Loucy (cell line): ENCODE measurements around the gene KRTAP10-12.
"Not testable (repeated sequence)": the region's sequence is repeated elsewhere in the genome, so short reads cannot be mapped to it uniquely, and the experiment has no call there.

Experiments used
- H2AFZ ChIP-seq: fragments of 200-600 bp; sonication (generic); 2 replicates; pipeline ENCODE4 v1.6.0; 2016; ENCODE audit warnings: antibody characterized with exemption, mild to moderate bottlenecking, low read length, moderate library complexity
- H3F3A ChIP-seq: fragments of 200-600 bp; 2 replicates; pipeline ENCODE4 v1.6.0; 2016; ENCODE audit warnings: antibody characterized with exemption, low read depth, mild to moderate bottlenecking
- H3K27me3 ChIP-seq: fragments of 200-600 bp; sonication (generic); 2 replicates; pipeline ENCODE4 v1.6.1; 2014; ENCODE audit warnings: low read length, mild to moderate bottlenecking; ENCODE audit not compliant: insufficient read depth, poor library complexity, severe bottlenecking
- H3K36me3 ChIP-seq: fragments of 200-600 bp; sonication (generic); 2 replicates; pipeline ENCODE4 v1.6.1; 2016; ENCODE audit warnings: low read length; ENCODE audit not compliant: insufficient read depth
- H3K4me1 ChIP-seq: fragments of 200-600 bp; sonication (generic); 2 replicates; pipeline ENCODE4 v1.5.1; 2014; ENCODE audit warnings: low read length, mild to moderate bottlenecking; ENCODE audit not compliant: insufficient read depth, poor library complexity, severe bottlenecking
- H3K4me2 ChIP-seq: fragments of 200-600 bp; sonication (generic); 2 replicates; pipeline ENCODE4 v1.6.0; 2014; ENCODE audit warnings: antibody characterized with exemption, low read length, low read depth, mild to moderate bottlenecking; ENCODE audit not compliant: poor library complexity, severe bottlenecking
- H3K4me3 ChIP-seq: fragments of 200-600 bp; sonication (generic); 2 replicates; pipeline ENCODE4 v1.5.1; 2014; ENCODE audit warnings: low read length, mild to moderate bottlenecking, mixed read lengths; ENCODE audit not compliant: poor library complexity, severe bottlenecking
- H3K79me2 ChIP-seq: fragments of 200-600 bp; sonication (generic); 2 replicates; pipeline ENCODE4 v1.6.1; 2014; ENCODE audit warnings: low read length; ENCODE audit not compliant: insufficient read depth
- H3K9ac ChIP-seq: fragments of 200-600 bp; sonication (generic); 2 replicates; pipeline ENCODE4 v1.6.0; 2014; ENCODE audit warnings: mild to moderate bottlenecking, low read depth, low read length, moderate library complexity; ENCODE audit not compliant: poor library complexity, severe bottlenecking
- H3K9me2 ChIP-seq: fragments of 200-600 bp; sonication (generic); replicated peaks from 2 replicates; pipeline ENCODE4 v1.6.1; 2016; ENCODE audit warnings: low read depth, low read length, mixed read lengths
- H3K9me3 ChIP-seq: fragments of 200-600 bp; sonication (generic); 2 replicates; pipeline ENCODE4 v1.6.1; 2014; ENCODE audit warnings: mild to moderate bottlenecking, antibody characterized with exemption, low read length, low read depth; ENCODE audit not compliant: insufficient read depth
- H4K20me1 ChIP-seq: fragments of 200-600 bp; sonication (generic); 2 replicates; pipeline ENCODE4 v1.6.0; 2014; ENCODE audit warnings: antibody characterized with exemption, low read length, mild to moderate bottlenecking; ENCODE audit not compliant: insufficient read depth, poor library complexity, severe bottlenecking
- EZH2phosphoT487 ChIP-seq: fragments of 200-600 bp; IDR thresholded peaks from 2 replicates; pipeline ENCODE4 v1.6.1; 2018; ENCODE audit warnings: antibody characterized with exemption, mild to moderate bottlenecking, moderate library complexity, borderline replicate concordance
- TF ChIP-seq, protein P1 (sequence below): fragments of 200-600 bp; sonication (generic); conservative IDR thresholded peaks from 2 replicates; pipeline ENCODE4 v1.5.1; 2014; ENCODE audit warnings: mild to moderate bottlenecking, antibody characterized with exemption, low read length

The KRTAP10-12 gene

DNA sequence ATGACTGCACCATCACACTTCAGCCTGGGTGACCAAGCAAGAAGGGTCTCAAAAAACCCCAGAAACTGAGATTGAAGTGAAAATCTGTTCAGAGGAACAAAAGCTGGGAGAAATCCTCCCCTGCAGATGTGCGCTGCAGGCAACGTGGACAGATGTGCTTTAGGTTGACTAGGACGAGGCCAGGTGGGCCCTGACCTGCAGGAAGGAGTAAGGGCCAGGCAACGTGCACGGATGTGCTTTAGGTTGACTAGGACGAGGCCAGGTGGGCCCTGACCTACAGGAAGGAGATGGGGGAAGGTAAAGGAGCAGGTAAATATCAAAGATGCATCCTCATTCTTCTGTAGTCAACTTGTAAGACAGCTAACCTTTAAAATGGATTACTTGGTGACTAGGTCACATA is 12.5 kb upstream of the KRTAP10-12 start:
- no peaks in the 10 kb centered on the region for H3K36me3 ChIP-seq
- H3K27me3 ChIP-seq, result no peaks in the 10 kb centered on the region
- H3K4me1 ChIP-seq, result no peaks in the 10 kb centered on the region
- H3K9me2 ChIP-seq, result no peaks in the 10 kb centered on the region
- H2AFZ ChIP-seq, result no peak overlapping the region
- no peaks in the 10 kb centered on the region for H3F3A ChIP-seq
- no peak overlapping the region for H3K9ac ChIP-seq
- no peaks in the 10 kb centered on the region for H3K79me2 ChIP-seq
- H3K4me3 ChIP-seq, result no peak overlapping the region
- no peak overlapping the region for H3K4me2 ChIP-seq
- no peaks in the 10 kb centered on the region for H3K9me3 ChIP-seq
- no peak for TF ChIP-seq EZH2phosphoT487
- TF ChIP-seq, protein P1, sequence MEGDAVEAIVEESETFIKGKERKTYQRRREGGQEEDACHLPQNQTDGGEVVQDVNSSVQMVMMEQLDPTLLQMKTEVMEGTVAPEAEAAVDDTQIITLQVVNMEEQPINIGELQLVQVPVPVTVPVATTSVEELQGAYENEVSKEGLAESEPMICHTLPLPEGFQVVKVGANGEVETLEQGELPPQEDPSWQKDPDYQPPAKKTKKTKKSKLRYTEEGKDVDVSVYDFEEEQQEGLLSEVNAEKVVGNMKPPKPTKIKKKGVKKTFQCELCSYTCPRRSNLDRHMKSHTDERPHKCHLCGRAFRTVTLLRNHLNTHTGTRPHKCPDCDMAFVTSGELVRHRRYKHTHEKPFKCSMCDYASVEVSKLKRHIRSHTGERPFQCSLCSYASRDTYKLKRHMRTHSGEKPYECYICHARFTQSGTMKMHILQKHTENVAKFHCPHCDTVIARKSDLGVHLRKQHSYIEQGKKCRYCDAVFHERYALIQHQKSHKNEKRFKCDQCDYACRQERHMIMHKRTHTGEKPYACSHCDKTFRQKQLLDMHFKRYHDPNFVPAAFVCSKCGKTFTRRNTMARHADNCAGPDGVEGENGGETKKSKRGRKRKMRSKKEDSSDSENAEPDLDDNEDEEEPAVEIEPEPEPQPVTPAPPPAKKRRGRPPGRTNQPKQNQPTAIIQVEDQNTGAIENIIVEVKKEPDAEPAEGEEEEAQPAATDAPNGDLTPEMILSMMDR, result no peak
- no peaks in the 10 kb centered on the region for H4K20me1 ChIP-seq

DNA sequence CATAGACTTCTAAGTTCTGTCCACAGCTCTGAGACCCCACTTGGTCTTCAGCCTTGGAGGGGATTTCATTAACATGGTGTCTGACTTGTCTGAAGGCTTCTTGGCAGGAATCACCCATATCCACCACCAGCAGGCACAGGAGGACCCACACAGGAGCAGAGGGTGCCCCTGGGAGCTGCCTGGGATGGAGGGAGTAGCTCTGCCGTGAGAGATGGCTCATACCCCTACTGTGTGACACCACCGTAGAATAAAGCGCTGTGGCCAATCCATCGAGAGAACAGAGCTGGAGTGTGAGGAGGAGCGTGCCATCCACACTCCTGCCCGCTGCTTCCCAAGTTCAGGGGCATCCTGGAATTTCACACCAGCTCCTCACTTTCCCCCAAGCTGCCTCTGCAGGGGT is 11.9 kb upstream of the KRTAP10-12 start:
- H3K36me3 ChIP-seq, H2AFZ ChIP-seq, H3K9me3 ChIP-seq, H3K79me2 ChIP-seq, H3K4me1 ChIP-seq, H3F3A ChIP-seq, H3K9me2 ChIP-seq, H4K20me1 ChIP-seq, H3K4me2 ChIP-seq, H3K4me3 ChIP-seq, H3K27me3 ChIP-seq, H3K9ac ChIP-seq: not testable (repeated sequence)

DNA sequence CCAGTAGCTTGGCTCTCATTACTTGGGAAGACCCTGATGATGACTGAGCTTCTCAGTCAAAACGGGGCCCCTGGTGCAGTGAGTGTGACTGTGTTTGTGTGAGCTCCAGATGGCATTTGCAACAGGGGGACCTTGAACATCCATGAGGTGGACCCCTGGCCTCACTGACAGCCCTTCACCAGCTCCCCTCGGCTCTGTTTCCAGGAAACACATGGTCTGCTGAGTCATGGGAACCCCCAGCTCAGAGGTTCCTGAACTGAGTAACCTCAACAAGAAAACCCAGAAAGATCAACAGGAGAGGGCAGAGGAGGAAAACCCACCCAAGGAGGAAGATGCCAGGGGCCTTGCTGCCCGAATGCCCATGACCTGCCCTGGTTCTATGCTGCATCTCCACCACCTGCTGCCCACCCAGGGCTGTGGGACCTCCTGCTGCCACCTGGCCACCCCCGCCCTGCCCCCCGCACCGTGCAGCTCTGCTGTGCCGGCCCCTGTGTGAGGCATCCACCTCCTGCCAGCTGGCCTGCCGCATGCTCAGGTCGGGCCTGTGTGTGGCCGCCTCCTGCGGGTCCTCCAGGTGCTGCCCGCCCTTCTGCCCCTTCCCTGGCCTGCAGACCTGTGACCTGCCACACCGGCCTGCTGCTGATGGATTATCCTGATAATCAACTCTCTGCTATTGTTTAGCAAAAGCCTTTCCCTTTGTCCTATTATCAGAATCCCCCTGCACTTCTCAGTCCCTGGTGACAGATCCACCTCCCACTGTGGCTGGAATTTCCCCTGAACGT is 10.8 kb upstream of the KRTAP10-12 start:
- no peak for TF ChIP-seq EZH2phosphoT487
- TF ChIP-seq, protein P1, result no peak
- no peaks in the 10 kb centered on the region for H4K20me1 ChIP-seq
- H3K4me1 ChIP-seq, result no peaks in the 10 kb centered on the region
- no peaks in the 10 kb centered on the region for H3K36me3 ChIP-seq
- no peaks in the 10 kb centered on the region for H3K27me3 ChIP-seq
- H3K9ac ChIP-seq, result no peak overlapping the region
- H3K9me3 ChIP-seq, result no peaks in the 10 kb centered on the region
- H3K4me2 ChIP-seq, result no peak overlapping the region
- H3K4me3 ChIP-seq, result no peak overlapping the region
- H3F3A ChIP-seq, result no peaks in the 10 kb centered on the region
- H2AFZ ChIP-seq, result no peak overlapping the region
- H3K79me2 ChIP-seq, result no peaks in the 10 kb centered on the region
- no peaks in the 10 kb centered on the region for H3K9me2 ChIP-seq
